Lung (tissue), 12 donors: ENCODE measurements around the gene GDE1. TPM values are rescaled to one million over a fixed set of nuclear protein-coding genes. Genes with fewer than 3 reads are reported as not detected.

ENCODE experiments used
- ATAC-seq: fragments of 200-7000 bp; cut with Tn5 transposase; one replicate; pipeline ENCODE4 v1.9.1; 2020; ENCODE audit warnings: moderate number of reproducible peaks; ENCODE audit not compliant: insufficient read depth, low FRiP score
- DNase-seq, 3 donors: peaks; one replicate each; pipeline ENCODE4 v3.0.0-alpha.2; 2013 to 2017
- H3K27ac ChIP-seq, 2 donors: one replicate each; pipeline ENCODE4 v1.5.1; 2013; ENCODE audit warnings: mild to moderate bottlenecking in 2 of 2, moderate library complexity in 2 of 2, control low read depth in 1 of 2, inconsistent platforms in 1 of 2, low read depth in 1 of 2, low read length in 1 of 2
- H3K27me3 ChIP-seq, 3 donors: one replicate each; pipeline ENCODE4 v1.5.1; 2013; ENCODE audit warnings: low read length in 2 of 3; ENCODE audit not compliant: control insufficient read depth in 3 of 3, insufficient read depth in 3 of 3
- H3K36me3 ChIP-seq, 4 donors: one replicate each; pipeline ENCODE4 v1.5.1; 2013; ENCODE audit warnings: low read length in 4 of 4, mild to moderate bottlenecking in 1 of 4, moderate library complexity in 1 of 4; ENCODE audit not compliant: control insufficient read depth in 4 of 4, insufficient read depth in 4 of 4
- H3K4me1 ChIP-seq, 5 donors: one replicate each; pipeline ENCODE4 v1.5.1; 2013; ENCODE audit warnings: low read length in 5 of 5, mild to moderate bottlenecking in 2 of 5, moderate library complexity in 1 of 5; ENCODE audit not compliant: control insufficient read depth in 5 of 5, insufficient read depth in 5 of 5
- H3K4me3 ChIP-seq: one replicate; pipeline ENCODE4 v1.5.1; 2013; ENCODE audit warnings: mild to moderate bottlenecking, control low read depth, moderate library complexity
- H3K9ac ChIP-seq, 2 donors: one replicate each; pipeline ENCODE4 v1.5.1; 2013; ENCODE audit warnings: low read length in 2 of 2, control low read depth in 1 of 2; ENCODE audit not compliant: insufficient read depth in 1 of 2
- H3K9me3 ChIP-seq, 4 donors: one replicate each; pipeline ENCODE4 v1.5.1; 2013; ENCODE audit warnings: low read length in 3 of 4, mild to moderate bottlenecking in 1 of 4, moderate library complexity in 1 of 4; ENCODE audit not compliant: control insufficient read depth in 4 of 4, insufficient read depth in 3 of 4
- CTCF ChIP-seq: IDR thresholded peaks from 2 replicates; pipeline ENCODE4 v1.5.1; 2012; ENCODE audit warnings: mild to moderate bottlenecking; ENCODE audit errors: control extremely low read depth, extremely low read depth
- WGBS, 2 donors: extraction: QIAGEN DNeasy Blood & Tissue Kit; methylation state at CpG; one replicate each; pipeline ENCODE4 v1.1.7; 2013; 5-methylcytosine and 5-hydroxymethylcytosine counted together
- polyA plus RNA-seq, 2 donors: library from polyadenylated mRNA; stranded (reverse); fragments of 200-250 nt; gene quantifications; one replicate each; pipeline ENCODE4 v1.2.1, GENCODE V29; 2013
- total RNA-seq, 2 donors: library from RNA; depleted of rRNA in 1 of 2; stranded (reverse); fragments of >200 nt in 1 of 2; gene quantifications; one replicate each; pipeline ENCODE4 v1.2.1, GENCODE V29; 2014 to 2021
- donor health status: control.
- donor health status: control.
- donor health status: Bipolar disorder and iron deficiency.
- donor health status: healthy.
- donor health status: DM: yes; HTN: yes; CAD: no.

The GDE1 gene
- total and polyA plus RNA-seq, 4 donors = 38.7 to 74.9 (median 61.4) TPM

- WGBS, 2 donors = 98 to 100% methylated on average over 4 of the region's 4 CpGs
Measured at GRCh38 chr16:19563377-19563776, 41.5 kb upstream of the GDE1 start.

GRCh38 chr16:19560078-19560477, 38.2 kb upstream of the GDE1 start:
- Histone ChIP-seq H3K4me3 (no peak overlapping the region), H3K9me3 (peaks cover 0 to 6% (median 1%) of the 10 kb centered on the region in 4 donors), H3K36me3 (peaks cover 0 to 1% (median 0%) of the 10 kb centered on the region in 4 donors), H3K27me3 (no peaks in the 10 kb centered on the region), H3K4me1 (peaks cover 0 to 6% (median 0%) of the 10 kb centered on the region in 5 donors), H3K27ac (no peak overlapping the region), H3K9ac (no peak overlapping the region)
- ATAC-seq (no peak), DNase-seq (no peak)
- 96% methylated on average over 4 of the region's 4 CpGs for WGBS, 2 donors
- TF ChIP-seq CTCF = no peak

More at GRCh38 chr16:19563377-19563776, 41.5 kb upstream of the GDE1 start:
- ATAC-seq (no peak), DNase-seq (peak in 1 of 3 donors; percentile 11)
- H3K9me3 ChIP-seq = peaks cover 0 to 6% (median 1%) of the 10 kb centered on the region in 4 donors
- H3K4me3 ChIP-seq = no peak overlapping the region
- TF ChIP-seq CTCF = no peak
- no peaks in the 10 kb centered on the region for H3K4me1 ChIP-seq
- no peak overlapping the region for H3K9ac ChIP-seq
- no peaks in the 10 kb centered on the region for H3K27me3 ChIP-seq
- H3K27ac ChIP-seq = no peak overlapping the region
- H3K36me3 ChIP-seq = peaks cover 4 to 17% (median 9%) of the 10 kb centered on the region in 4 donors

GRCh38 chr16:19559242-19559910, 37.5 kb upstream of the GDE1 start:
- DNase-seq (peak in 2 of 3 donors; percentile 77 to 80), ATAC-seq (no peak)
- Histone ChIP-seq H3K9ac (no peak overlapping the region), H3K4me3 (no peak overlapping the region), H3K9me3 (peaks cover 0 to 6% (median 1%) of the 10 kb centered on the region in 4 donors), H3K27me3 (no peaks in the 10 kb centered on the region), H3K27ac (no peak overlapping the region), H3K4me1 (peaks cover 0 to 9% (median 0%) of the 10 kb centered on the region in 5 donors), H3K36me3 (no peaks in the 10 kb centered on the region)
- TF ChIP-seq CTCF = peak; percentile 35
- WGBS, 2 donors = 79 to 85% methylated on average over 10 of the region's 10 CpGs
